ENCODE results near the gene ULK4.
"Not testable (repeated sequence)": the region's sequence is repeated elsewhere in the genome, so short reads cannot be mapped to it uniquely, and the experiment has no call there.

ULK4 gene

GRCh38 chr3:41556245-41556644, 405.7 kb downstream of the ULK4 start:
- DNase-seq: not testable (repeated sequence)

GRCh38 chr3:41532976-41533375, 428.9 kb downstream of the ULK4 start:
- no peak for DNase-seq

GRCh38 chr3:41526995-41527573, 434.8 kb downstream of the ULK4 start:
- no peak for DNase-seq

- DNase-seq: no peak
Measured at GRCh38 chr3:41525303-41526064, 436.4 kb downstream of the ULK4 start.

- no peak for DNase-seq
Measured at GRCh38 chr3:41523897-41524296, 438.0 kb downstream of the ULK4 start.

- DNase-seq: no peak
Measured at GRCh38 chr3:41522612-41523011, 439.3 kb downstream of the ULK4 start.

GRCh38 chr3:41521010-41521655, 440.8 kb downstream of the ULK4 start:
- DNase-seq: no peak

GRCh38 chr3:41519746-41520145, 442.2 kb downstream of the ULK4 start:
- DNase-seq: no peak

- no peak for DNase-seq
Measured at GRCh38 chr3:41518626-41519025, 443.3 kb downstream of the ULK4 start.

GRCh38 chr3:41508063-41508696, 453.7 kb downstream of the ULK4 start:
- DNase-seq: no peak

GRCh38 chr3:41507336-41508062, 454.4 kb downstream of the ULK4 start:
- no peak for DNase-seq

- DNase-seq: no peak
Measured at GRCh38 chr3:41503998-41504623, 457.8 kb downstream of the ULK4 start.

- DNase-seq: no peak
Measured at GRCh38 chr3:41502481-41502880, 459.4 kb downstream of the ULK4 start.

- DNase-seq: no peak
Measured at GRCh38 chr3:41502023-41502422, 459.9 kb downstream of the ULK4 start.

GRCh38 chr3:41498847-41499246, 463.1 kb downstream of the ULK4 start:
- DNase-seq: no peak

GRCh38 chr3:41490360-41490759, 471.5 kb downstream of the ULK4 start:
- no peak for DNase-seq

GRCh38 chr3:41489231-41489630, 472.7 kb downstream of the ULK4 start:
- no peak for DNase-seq

- no peak for DNase-seq
Measured at GRCh38 chr3:41488501-41488900, 473.4 kb downstream of the ULK4 start.

- no peak for DNase-seq
Measured at GRCh38 chr3:41485484-41485883, 476.4 kb downstream of the ULK4 start.

GRCh38 chr3:41482134-41482533, 479.8 kb downstream of the ULK4 start:
- DNase-seq: no peak

- DNase-seq: no peak
Measured at GRCh38 chr3:41478278-41478677, 483.6 kb downstream of the ULK4 start.

- DNase-seq: no peak
Measured at GRCh38 chr3:41477399-41478014, 484.4 kb downstream of the ULK4 start.

Data from NCI-H1930 (cell line).